HepG2 (cell line): ENCODE results near the gene FAIM2.

Experiments
- CREB1 ChIP-seq, 2 experiments: fragments of 450-650 bp in 1 of 2; IDR thresholded peaks; 2 replicates each; pipeline ENCODE4 v1.6.1; 2016 to 2017; ENCODE audit warnings: control low read depth in 1 of 2, mild to moderate bottlenecking in 1 of 2, missing compliant biosample characterization in 1 of 2, missing genetic modification characterization in 1 of 2
- EP300 ChIP-seq, 3 experiments: sonication (generic) in 1 of 3; formaldehyde crosslinking in 1 of 3; IDR thresholded peaks; 2 replicates each; pipeline versions ENCODE4 v1.5.1 to v1.6.1; 2011 to 2020; ENCODE audit warnings: low read depth in 2 of 3, low read length in 2 of 3, borderline replicate concordance in 1 of 3, improper control_type of control experiment in 1 of 3, mild to moderate bottlenecking in 1 of 3, missing genetic modification reagents in 1 of 3, moderate library complexity in 1 of 3
- FOXP1 ChIP-seq, 2 experiments: fragments of 450-650 bp in 1 of 2; IDR thresholded peaks; 2 replicates each; pipeline ENCODE4 v1.6.1; 2017 to 2018; ENCODE audit warnings: antibody characterized with exemption in 1 of 2
- GABPA ChIP-seq, 2 experiments: IDR thresholded peaks; 2 replicates each; pipeline ENCODE4 v1.6.1; 2011 to 2016; ENCODE audit warnings: low read depth in 2 of 2, low read length in 1 of 2, missing biosample characterization in 1 of 2, missing genetic modification characterization in 1 of 2
- POLR2AphosphoS5 ChIP-seq: IDR thresholded peaks from 2 replicates; pipeline ENCODE4 v1.6.1; 2012; ENCODE audit warnings: low read depth, low read length
- U2AF2 ChIP-seq: fragments of 200-400 bp; formaldehyde crosslinking; IDR thresholded peaks from 2 replicates; pipeline ENCODE4 v1.6.1; 2017; ENCODE audit warnings: low read depth, mild to moderate bottlenecking, low read length
- TF ChIP-seq, protein P1 (sequence below): sonication (generic); formaldehyde crosslinking; IDR thresholded peaks from 2 replicates; pipeline ENCODE4 v1.9.0; 2021; ENCODE audit warnings: missing genetic modification reagents, borderline replicate concordance

DNA sequence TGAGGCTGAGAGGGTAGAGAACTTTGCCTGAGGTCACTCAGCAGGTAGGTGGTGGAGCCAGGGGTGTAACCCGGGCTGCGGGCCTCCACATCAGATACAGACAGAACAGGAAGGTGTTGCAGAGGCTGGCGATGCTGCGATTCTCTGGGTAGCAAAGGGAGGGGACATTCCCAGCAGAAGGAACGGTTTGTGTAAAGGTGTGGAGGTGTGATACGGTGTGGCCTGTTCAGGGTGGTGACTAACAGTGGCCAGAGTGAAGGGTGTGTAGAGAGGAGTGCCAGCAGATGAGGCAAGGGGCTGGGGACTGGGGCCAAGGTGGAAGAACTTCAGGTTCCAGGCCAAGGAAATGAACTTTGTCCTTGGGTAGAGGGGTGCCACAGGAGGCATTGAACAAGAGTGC lies 18.2 kb upstream of the FAIM2 start:
- TF ChIP-seq CREB1 (IDR thresholded peaks at IDR 0.05), result no peak
- TF ChIP-seq CREB1 (CRISPR knock-in tag; IDR thresholded peaks at IDR 0.05), result no peak
- TF ChIP-seq GABPA (IDR thresholded peaks at IDR 0.05; ENCODE audit: low read depth, low read length), result no peak
- TF ChIP-seq GABPA (CRISPR knock-in tag; IDR thresholded peaks at IDR 0.05; ENCODE audit: low read depth), result no peak
- TF ChIP-seq EP300 (IDR thresholded peaks at IDR 0.05; ENCODE audit: low read depth in 2 of 2, low read length in 2 of 2), result no peak
- TF ChIP-seq EP300 (CRISPR knock-in tag; IDR thresholded peaks at IDR 0.05; ENCODE audit: borderline replicate concordance), result no peak
- no peak for TF ChIP-seq FOXP1 (IDR thresholded peaks at IDR 0.05)
- no peak for TF ChIP-seq FOXP1 (CRISPR knock-in tag; IDR thresholded peaks at IDR 0.05)
- TF ChIP-seq U2AF2, result no peak
- no peak for TF ChIP-seq POLR2AphosphoS5
- TF ChIP-seq, protein P1, sequence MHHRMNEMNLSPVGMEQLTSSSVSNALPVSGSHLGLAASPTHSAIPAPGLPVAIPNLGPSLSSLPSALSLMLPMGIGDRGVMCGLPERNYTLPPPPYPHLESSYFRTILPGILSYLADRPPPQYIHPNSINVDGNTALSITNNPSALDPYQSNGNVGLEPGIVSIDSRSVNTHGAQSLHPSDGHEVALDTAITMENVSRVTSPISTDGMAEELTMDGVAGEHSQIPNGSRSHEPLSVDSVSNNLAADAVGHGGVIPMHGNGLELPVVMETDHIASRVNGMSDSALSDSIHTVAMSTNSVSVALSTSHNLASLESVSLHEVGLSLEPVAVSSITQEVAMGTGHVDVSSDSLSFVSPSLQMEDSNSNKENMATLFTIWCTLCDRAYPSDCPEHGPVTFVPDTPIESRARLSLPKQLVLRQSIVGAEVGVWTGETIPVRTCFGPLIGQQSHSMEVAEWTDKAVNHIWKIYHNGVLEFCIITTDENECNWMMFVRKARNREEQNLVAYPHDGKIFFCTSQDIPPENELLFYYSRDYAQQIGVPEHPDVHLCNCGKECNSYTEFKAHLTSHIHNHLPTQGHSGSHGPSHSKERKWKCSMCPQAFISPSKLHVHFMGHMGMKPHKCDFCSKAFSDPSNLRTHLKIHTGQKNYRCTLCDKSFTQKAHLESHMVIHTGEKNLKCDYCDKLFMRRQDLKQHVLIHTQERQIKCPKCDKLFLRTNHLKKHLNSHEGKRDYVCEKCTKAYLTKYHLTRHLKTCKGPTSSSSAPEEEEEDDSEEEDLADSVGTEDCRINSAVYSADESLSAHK (CRISPR knock-in tag), result no peak
